ENCODE results near the gene CCDC33. TPM values are rescaled to one million over a fixed set of nuclear protein-coding genes. Genes with fewer than 3 reads are reported as not detected.

The CCDC33 gene
- total RNA-seq, 2 donors from 2014 or later, result 0.10 to 0.21 TPM

DNA sequence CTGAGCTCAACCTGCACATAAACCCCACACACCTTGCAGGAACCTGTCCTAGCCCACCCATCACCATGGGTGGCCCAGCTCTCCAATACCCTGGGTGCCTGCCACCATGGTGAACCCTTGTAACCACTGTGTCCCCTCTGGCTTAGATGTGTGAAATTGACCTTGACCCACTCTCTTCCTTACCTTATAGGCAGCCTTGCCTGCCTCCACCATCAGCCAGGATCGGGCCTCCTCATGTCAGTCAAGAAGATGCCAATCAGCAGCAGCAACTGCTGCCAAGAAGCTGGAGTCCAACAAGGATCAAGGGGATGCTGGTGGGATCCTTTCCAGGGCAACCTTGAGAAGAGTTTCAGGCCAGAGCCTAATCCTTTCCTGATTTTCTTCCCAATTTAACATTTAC is 140.1 kb downstream of the CCDC33 start:
- intact Hi-C loops (cut with DNase I), result loop anchor here (5.0 to 10.0 kb wide), 2 partner anchors 116 to 389 kb away; no protein-coding TSS in a partner anchor
- DNase-seq, result no peak
- TF ChIP-seq, protein P1, sequence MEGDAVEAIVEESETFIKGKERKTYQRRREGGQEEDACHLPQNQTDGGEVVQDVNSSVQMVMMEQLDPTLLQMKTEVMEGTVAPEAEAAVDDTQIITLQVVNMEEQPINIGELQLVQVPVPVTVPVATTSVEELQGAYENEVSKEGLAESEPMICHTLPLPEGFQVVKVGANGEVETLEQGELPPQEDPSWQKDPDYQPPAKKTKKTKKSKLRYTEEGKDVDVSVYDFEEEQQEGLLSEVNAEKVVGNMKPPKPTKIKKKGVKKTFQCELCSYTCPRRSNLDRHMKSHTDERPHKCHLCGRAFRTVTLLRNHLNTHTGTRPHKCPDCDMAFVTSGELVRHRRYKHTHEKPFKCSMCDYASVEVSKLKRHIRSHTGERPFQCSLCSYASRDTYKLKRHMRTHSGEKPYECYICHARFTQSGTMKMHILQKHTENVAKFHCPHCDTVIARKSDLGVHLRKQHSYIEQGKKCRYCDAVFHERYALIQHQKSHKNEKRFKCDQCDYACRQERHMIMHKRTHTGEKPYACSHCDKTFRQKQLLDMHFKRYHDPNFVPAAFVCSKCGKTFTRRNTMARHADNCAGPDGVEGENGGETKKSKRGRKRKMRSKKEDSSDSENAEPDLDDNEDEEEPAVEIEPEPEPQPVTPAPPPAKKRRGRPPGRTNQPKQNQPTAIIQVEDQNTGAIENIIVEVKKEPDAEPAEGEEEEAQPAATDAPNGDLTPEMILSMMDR (IDR thresholded peaks at IDR 0.05), result no peak
- H3K9ac ChIP-seq (ENCODE audit: low read depth in 2 of 2, low read length in 2 of 2), result no peak overlapping the region
- H3K36me3 ChIP-seq, result no peaks in the 10 kb centered on the region
- H3K27me3 ChIP-seq, result no peaks in the 10 kb centered on the region
- H3K4me1 ChIP-seq, result no peaks in the 10 kb centered on the region
- H3K4me3 ChIP-seq, result no peak overlapping the region
- no peaks in the 10 kb centered on the region for H3K9me3 ChIP-seq
- no peak overlapping the region for H3K27ac ChIP-seq

GRCh38 chr15:74376825-74377581 is 140.9 kb downstream of the CCDC33 start:
- Histone ChIP-seq H3K9ac (ENCODE audit: low read depth in 2 of 2, low read length in 2 of 2) (no peak overlapping the region), H3K9me3 (no peaks in the 10 kb centered on the region), H3K4me3 (no peak overlapping the region), H3K27me3 (no peaks in the 10 kb centered on the region), H3K4me1 (no peaks in the 10 kb centered on the region), H3K36me3 (no peaks in the 10 kb centered on the region), H3K27ac (no peak overlapping the region)
- no peak for DNase-seq
- TF ChIP-seq, protein P1 (IDR thresholded peaks at IDR 0.05), result no peak
- intact Hi-C loops (cut with DNase I), result loop anchor here (5.0 to 10.0 kb wide), 2 partner anchors 115 to 388 kb away; no protein-coding TSS in a partner anchor

DNA sequence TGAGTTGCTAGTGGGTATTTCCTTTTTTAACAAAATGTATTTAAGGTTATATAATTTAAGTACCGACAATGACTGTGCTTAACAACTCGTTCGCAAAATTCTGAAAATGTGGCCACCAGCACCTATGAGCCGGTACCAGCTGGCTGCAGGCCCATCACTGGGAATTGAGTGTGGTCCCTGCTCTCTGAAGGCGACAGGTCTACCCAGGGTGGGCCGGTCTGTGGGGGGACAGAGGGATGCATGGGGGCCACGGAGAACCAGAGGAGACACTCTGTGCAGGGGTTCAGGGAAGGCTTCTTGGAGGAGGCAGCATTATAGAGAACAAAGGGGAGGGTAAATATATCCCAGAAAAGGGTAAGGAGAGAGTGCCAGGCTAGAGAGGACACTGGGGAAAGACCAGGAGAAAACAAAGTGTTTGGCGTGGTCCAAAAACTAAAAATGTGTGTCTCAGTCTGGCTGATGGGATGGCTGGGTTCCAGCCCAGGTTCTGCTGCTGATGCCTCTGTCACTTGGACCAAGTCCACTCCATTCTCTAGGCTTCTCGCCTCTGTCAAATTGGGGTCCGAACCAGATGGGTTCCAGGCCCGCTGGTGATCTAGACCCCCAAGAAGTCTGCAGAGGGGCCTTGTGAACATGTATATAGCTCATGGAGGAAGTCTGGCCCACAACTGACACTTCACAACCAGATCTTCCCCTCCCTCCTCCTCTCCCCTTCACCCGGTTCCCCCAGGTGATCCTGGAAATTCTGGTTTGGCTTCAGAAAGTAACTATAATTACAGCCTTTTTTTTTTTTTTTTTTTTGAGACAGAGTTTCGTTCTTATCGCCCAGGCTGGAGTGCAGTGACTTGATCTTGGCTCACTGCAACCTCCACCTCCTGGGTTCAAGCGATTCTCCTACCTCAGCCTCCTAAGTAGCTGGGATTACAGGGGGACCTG is 142.0 kb downstream of the CCDC33 start:
- intact Hi-C loops (cut with DNase I), result loop anchor here (5.0 to 10.0 kb wide), 2 partner anchors 114 to 387 kb away; no protein-coding TSS in a partner anchor
- TF ChIP-seq, protein P1 (IDR thresholded peaks at IDR 0.05), result no peak
- no peak for DNase-seq
- Histone ChIP-seq H3K36me3 (no peaks in the 10 kb centered on the region), H3K9ac (ENCODE audit: low read depth in 2 of 2, low read length in 2 of 2) (no peak overlapping the region), H3K27me3 (no peaks in the 10 kb centered on the region), H3K9me3 (no peaks in the 10 kb centered on the region), H3K4me3 (no peak overlapping the region), H3K4me1 (no peaks in the 10 kb centered on the region), H3K27ac (no peak overlapping the region)

DNA sequence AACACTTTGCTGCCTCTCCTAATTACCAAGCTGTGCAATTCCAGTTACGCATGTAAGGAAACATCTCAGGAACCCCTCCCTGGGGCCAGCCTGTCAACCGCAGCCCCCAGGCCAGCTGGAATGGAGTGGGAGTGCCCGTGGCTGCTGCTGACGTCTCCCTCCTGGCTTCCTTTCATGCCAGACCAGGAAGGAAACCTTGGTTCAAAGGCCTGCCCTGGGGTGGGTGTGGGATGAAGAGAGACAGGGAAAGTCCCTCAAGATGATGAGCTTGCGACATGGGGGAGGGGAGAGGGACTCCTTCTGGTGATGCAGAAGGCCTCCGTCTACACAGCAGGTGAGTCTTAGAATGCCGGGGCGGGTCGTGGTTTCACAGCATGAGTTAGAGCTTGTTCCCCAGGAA is 142.7 kb downstream of the CCDC33 start:
- H3K4me3 ChIP-seq, result no peak overlapping the region
- no peak overlapping the region for H3K27ac ChIP-seq
- H3K9me3 ChIP-seq, result no peaks in the 10 kb centered on the region
- intact Hi-C loops (cut with DNase I), result loop anchor here (5.0 to 10.0 kb wide), 2 partner anchors 113 to 386 kb away; no protein-coding TSS in a partner anchor
- H3K4me1 ChIP-seq, result no peaks in the 10 kb centered on the region
- no peak for DNase-seq
- H3K36me3 ChIP-seq, result no peaks in the 10 kb centered on the region
- H3K9ac ChIP-seq (ENCODE audit: low read depth in 2 of 2, low read length in 2 of 2), result no peak overlapping the region
- H3K27me3 ChIP-seq, result no peaks in the 10 kb centered on the region
- TF ChIP-seq, protein P1 (IDR thresholded peaks at IDR 0.05), result no peak

GRCh38 chr15:74380361-74381189 is 144.4 kb downstream of the CCDC33 start:
- intact Hi-C loops (cut with DNase I), result no loop called here
- Histone ChIP-seq H3K36me3 (no peaks in the 10 kb centered on the region), H3K27ac (no peak overlapping the region), H3K9ac (ENCODE audit: low read depth in 2 of 2, low read length in 2 of 2) (no peak overlapping the region), H3K27me3 (no peaks in the 10 kb centered on the region), H3K4me1 (no peaks in the 10 kb centered on the region), H3K9me3 (no peaks in the 10 kb centered on the region), H3K4me3 (no peak overlapping the region)
- no peak for DNase-seq
- TF ChIP-seq, protein P1 (IDR thresholded peaks at IDR 0.05), result no peak

Measured in colonic mucosa (tissue), 4 donors.